Vein endothelial cell (primary cell): ENCODE results near the gene CNTROB. TPM values are rescaled to one million over a fixed set of nuclear protein-coding genes. Genes with fewer than 3 reads are reported as not detected.

Experiments
- small RNA-seq: library from RNA; depleted of rRNA; stranded (forward); fragments of <200 nt; gene quantifications from one replicate; pipeline ENCODE3, GENCODE V24; 2012
- total RNA-seq: library from RNA; depleted of rRNA; stranded (reverse); fragments of >200 nt; gene quantifications from 2 replicates; pipeline ENCODE4 v1.2.3, GENCODE V29; 2012

The CNTROB gene, protein sequence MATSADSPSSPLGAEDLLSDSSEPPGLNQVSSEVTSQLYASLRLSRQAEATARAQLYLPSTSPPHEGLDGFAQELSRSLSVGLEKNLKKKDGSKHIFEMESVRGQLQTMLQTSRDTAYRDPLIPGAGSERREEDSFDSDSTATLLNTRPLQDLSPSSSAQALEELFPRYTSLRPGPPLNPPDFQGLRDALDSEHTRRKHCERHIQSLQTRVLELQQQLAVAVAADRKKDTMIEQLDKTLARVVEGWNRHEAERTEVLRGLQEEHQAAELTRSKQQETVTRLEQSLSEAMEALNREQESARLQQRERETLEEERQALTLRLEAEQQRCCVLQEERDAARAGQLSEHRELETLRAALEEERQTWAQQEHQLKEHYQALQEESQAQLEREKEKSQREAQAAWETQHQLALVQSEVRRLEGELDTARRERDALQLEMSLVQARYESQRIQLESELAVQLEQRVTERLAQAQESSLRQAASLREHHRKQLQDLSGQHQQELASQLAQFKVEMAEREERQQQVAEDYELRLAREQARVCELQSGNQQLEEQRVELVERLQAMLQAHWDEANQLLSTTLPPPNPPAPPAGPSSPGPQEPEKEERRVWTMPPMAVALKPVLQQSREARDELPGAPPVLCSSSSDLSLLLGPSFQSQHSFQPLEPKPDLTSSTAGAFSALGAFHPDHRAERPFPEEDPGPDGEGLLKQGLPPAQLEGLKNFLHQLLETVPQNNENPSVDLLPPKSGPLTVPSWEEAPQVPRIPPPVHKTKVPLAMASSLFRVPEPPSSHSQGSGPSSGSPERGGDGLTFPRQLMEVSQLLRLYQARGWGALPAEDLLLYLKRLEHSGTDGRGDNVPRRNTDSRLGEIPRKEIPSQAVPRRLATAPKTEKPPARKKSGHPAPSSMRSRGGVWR
- total RNA-seq: 20.3 and 21.0 TPM in 2 replicates

GRCh38 chr17:7931709-7932482, at the start of gene CNTROB, which contains the start of gene TRAPPC1:
Gene CNTROB, plus strand, starts transcription at chr17:7932206. Its CDS starts 874 bp downstream, at chr17:7933080.
Gene TRAPPC1, minus strand, starts transcription at chr17:7931946. Its CDS starts 117 bp downstream, at chr17:7931829.

GRCh38 chr17:7888184-7888920, 43.7 kb upstream of the CNTROB start, which contains the start of gene CHD3:
Gene CHD3, plus strand, starts transcription at chr17:7888789. Its CDS starts 212 bp downstream, at chr17:7889001.

GRCh38 chr17:7915611-7916384, 16.2 kb upstream of the CNTROB start, which contains the start of gene RNF227:
Gene RNF227, minus strand, starts transcription at chr17:7916289. Its CDS starts 94 bp downstream, at chr17:7916195.

DNA sequence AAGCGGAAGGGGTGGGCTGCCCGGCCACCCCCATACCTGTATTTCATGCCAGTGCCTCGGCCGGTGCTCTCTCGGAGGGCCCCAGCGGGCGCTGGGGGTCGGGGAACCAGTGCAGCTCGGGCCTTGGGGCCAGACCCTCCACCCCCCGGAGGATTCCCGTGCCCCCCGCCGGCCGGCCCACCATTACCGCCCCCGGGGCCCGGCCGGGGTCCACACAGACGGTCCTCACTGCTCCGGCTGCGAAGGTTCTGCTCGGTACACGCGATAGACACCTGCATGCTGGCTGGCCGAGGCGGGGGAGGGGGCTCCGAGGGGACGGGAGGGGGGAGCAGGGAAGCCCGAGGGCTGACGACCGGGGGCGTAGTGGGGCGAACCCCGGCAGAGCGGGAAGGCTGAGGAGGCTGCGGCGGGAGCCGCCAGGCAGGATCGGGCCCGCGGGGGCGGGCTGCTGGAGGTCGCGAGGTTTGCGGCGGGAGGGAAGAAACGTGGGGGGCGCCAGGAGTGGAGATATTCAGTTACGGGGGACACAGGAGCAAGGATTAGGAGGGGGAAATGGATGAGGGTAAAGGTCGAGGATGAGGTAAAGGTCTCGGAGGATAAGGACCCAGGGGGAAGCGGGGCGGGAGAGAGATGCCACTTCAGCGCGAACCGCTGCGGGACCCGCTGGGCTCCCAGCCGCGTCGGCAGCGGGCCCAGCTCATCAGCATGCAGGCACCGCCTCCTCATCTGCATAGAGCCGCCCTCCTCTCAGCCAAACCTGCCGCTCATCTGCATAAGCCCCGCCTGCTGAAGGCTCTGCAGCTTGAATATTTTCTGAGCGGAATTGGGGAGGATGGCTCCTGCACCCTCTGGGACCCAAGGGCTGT, 2.6 kb upstream of the CNTROB start, which contains the start of gene KCNAB3:
Gene KCNAB3 (minus strand): TSS at position 699 of the 866 bp plus-strand sequence. CDS start 421 bp downstream, at position 278.

Small RNA genes lying within 50 kb of the gene (small RNA-seq; reads per million reads assigned to genes)
- gene SCARNA21: 3.2 reads per million, percentile 88 among the genes with 10 or more reads in this experiment

Other genes with a start within 250 kb of the CNTROB start
- gene TP53, start 244.7 kb upstream of the CNTROB start, total RNA-seq: 144 and 156 TPM in 2 replicates
- gene WRAP53, start 243.7 kb upstream of the CNTROB start, total RNA-seq: 11.8 and 13.5 TPM in 2 replicates
- gene EFNB3, start 227.0 kb upstream of the CNTROB start, total RNA-seq: 1.1 and 1.6 TPM in 2 replicates
- under 0.01 and 0.10 TPM in 2 replicates for gene DNAH2, start 214.5 kb upstream of the CNTROB start, total RNA-seq
- gene KDM6B, start 98.0 kb upstream of the CNTROB start, total RNA-seq: 5.3 and 5.6 TPM in 2 replicates
- gene TMEM88, start 77.1 kb upstream of the CNTROB start, total RNA-seq: 26.5 and 43.0 TPM in 2 replicates
- gene NAA38, start 74.6 kb upstream of the CNTROB start, total RNA-seq: 62.8 and 67.9 TPM in 2 replicates
- 9.5 and 12.0 TPM in 2 replicates for gene CYB5D1, start 74.2 kb upstream of the CNTROB start, total RNA-seq
- 82.6 and 124 TPM in 2 replicates for gene CHD3, start 43.4 kb upstream of the CNTROB start, total RNA-seq
- gene RNF227, start 15.9 kb upstream of the CNTROB start, total RNA-seq: 0.76 and 0.98 TPM in 2 replicates
- 0.98 and 1.2 TPM in 2 replicates for gene KCNAB3, start 2.4 kb upstream of the CNTROB start, total RNA-seq
- gene TRAPPC1, start 260 bp upstream of the CNTROB start, total RNA-seq: 46.1 and 49.6 TPM in 2 replicates
- not detected in 2 replicates for gene GUCY2D, start 70.4 kb downstream of the CNTROB start, total RNA-seq
- not detected in 2 replicates for gene ALOX15B, start 106.9 kb downstream of the CNTROB start, total RNA-seq
- not detected in 2 replicates for gene ALOX12B, start 155.5 kb downstream of the CNTROB start, total RNA-seq
- gene ALOXE3, start 186.3 kb downstream of the CNTROB start, total RNA-seq: under 0.01 TPM in 1 of 2 replicates, not detected in the other
- gene HES7, start 191.9 kb downstream of the CNTROB start, total RNA-seq: 0.19 and 0.33 TPM in 2 replicates
- 9.9 and 12.1 TPM in 2 replicates for gene PER1, start 220.2 kb downstream of the CNTROB start, total RNA-seq
- 5.5 and 5.6 TPM in 2 replicates for gene VAMP2, start 230.7 kb downstream of the CNTROB start, total RNA-seq
- gene TMEM107, start 244.2 kb downstream of the CNTROB start, total RNA-seq: 17.7 and 19.6 TPM in 2 replicates